HG03039 (cell line): ENCODE measurements around the gene SLC29A1.
A peak's percentile ranks its signal among the peaks of the same experiment; 100 is the strongest.
"Not testable (repeated sequence)": the region's sequence is repeated elsewhere in the genome, so short reads cannot be mapped to it uniquely, and the experiment has no call there.

Source experiments
- ATAC-seq: cut with Tn5 transposase; IDR thresholded peaks from one replicate; pipeline ENCODE4 v1.9.1; 2021; ENCODE audit warnings: mild to moderate bottlenecking, moderate library complexity; ENCODE audit not compliant: unreplicated experiment

SLC29A1 gene

GRCh38 chr6:44221291-44221960 is 2.0 kb upstream of the SLC29A1 start:
- peak; percentile 36 for ATAC-seq

GRCh38 chr6:44221961-44222335 is 1.4 kb upstream of the SLC29A1 start:
- no peak for ATAC-seq

GRCh38 chr6:44222486-44223318 is 693 bp upstream of the SLC29A1 start:
- no peak for ATAC-seq

- no peak for ATAC-seq
These were observed 902 bp downstream of the SLC29A1 start for GRCh38 chr6:44224029-44224964.

- no peak for ATAC-seq
These were observed 1.5 kb downstream of the SLC29A1 start for GRCh38 chr6:44224965-44225305.

- no peak for ATAC-seq
These were observed 2.4 kb downstream of the SLC29A1 start for GRCh38 chr6:44225579-44226325.

GRCh38 chr6:44226368-44227147 is 3.2 kb downstream of the SLC29A1 start:
- ATAC-seq = no peak

- ATAC-seq = no peak
These were observed 3.9 kb downstream of the SLC29A1 start for GRCh38 chr6:44227148-44227793.

- ATAC-seq = no peak
These were observed 4.6 kb downstream of the SLC29A1 start for GRCh38 chr6:44228031-44228430.

- ATAC-seq = no peak
These were observed 5.0 kb downstream of the SLC29A1 start for GRCh38 chr6:44228433-44228832.

GRCh38 chr6:44228836-44229235 is 5.4 kb downstream of the SLC29A1 start:
- ATAC-seq = no peak

GRCh38 chr6:44229376-44230033 is 6.1 kb downstream of the SLC29A1 start:
- ATAC-seq = no peak

- ATAC-seq = no peak
These were observed 6.8 kb downstream of the SLC29A1 start for GRCh38 chr6:44230034-44230675.

GRCh38 chr6:44231426-44231825 is 8.0 kb downstream of the SLC29A1 start:
- not testable (repeated sequence) for ATAC-seq

- ATAC-seq = no peak
These were observed 9.5 kb downstream of the SLC29A1 start for GRCh38 chr6:44232676-44233566.

GRCh38 chr6:44233567-44234100 is 10.2 kb downstream of the SLC29A1 start:
- no peak for ATAC-seq
